Left lung (tissue), 10 donors: ENCODE results near the gene KCTD14. TPM values are rescaled to one million over a fixed set of nuclear protein-coding genes. Genes with fewer than 3 reads are reported as not detected.
"Not testable (repeated sequence)": the region's sequence is repeated elsewhere in the genome, so short reads cannot be mapped to it uniquely, and the experiment has no call there.

ENCODE experiments used
- ATAC-seq: fragments of 200-7000 bp; cut with Tn5 transposase; one replicate; pipeline ENCODE4 v1.9.1; 2020; ENCODE audit warnings: moderate library complexity
- DNase-seq, 4 donors: peaks; one replicate each; pipeline ENCODE4 v3.0.0-alpha.2; 2013 to 2020
- H3K27ac ChIP-seq, 2 donors: fragments of 200-600 bp; sonication (generic) in 1 of 2; one replicate each; pipeline versions ENCODE4 v1.5.0 to v1.8.0; 2020 to 2021
- H3K27me3 ChIP-seq, 2 donors: fragments of 200-600 bp; sonication (generic) in 1 of 2; one replicate each; pipeline versions ENCODE4 v1.5.0 to v1.8.0; 2020 to 2021
- H3K36me3 ChIP-seq, 2 donors: fragments of 200-600 bp; sonication (generic) in 1 of 2; one replicate each; pipeline versions ENCODE4 v1.5.0 to v1.8.0; 2020 to 2021
- H3K4me1 ChIP-seq, 2 donors: fragments of 200-600 bp; one replicate each; pipeline ENCODE4 v1.8.0; 2021
- H3K4me3 ChIP-seq, 2 donors: fragments of 200-600 bp; sonication (generic) in 1 of 2; one replicate each; pipeline versions ENCODE4 v1.5.0 to v1.8.0; 2020 to 2021; ENCODE audit warnings: mild to moderate bottlenecking in 1 of 2
- H3K9me3 ChIP-seq, 2 donors: fragments of 200-600 bp; sonication (generic) in 1 of 2; one replicate each; pipeline versions ENCODE4 v1.5.0 to v1.8.0; 2020 to 2021
- intact Hi-C, 2 donors: fragments of 100-400 bp; cut with DNase I; formaldehyde crosslinking; loops; one replicate each; pipeline versions ENCODE4 v1.11.2 to v1.14.2; 2022
- polyA plus RNA-seq, 6 donors: library from polyadenylated mRNA; unstranded; fragments of 120-200 nt; gene quantifications; one replicate each; pipeline ENCODE4 v1.2.1, GENCODE V29; 2013; ENCODE audit not compliant: insufficient read length in 6 of 6
- total RNA-seq, 2 donors: library from RNA; stranded (reverse); fragmentation: NEBNext Ultra II Directional; extraction: Animal tissue kit (Norgen Biotek cat#: 25700); gene quantifications; one replicate each; pipeline ENCODE4 v1.2.1, GENCODE V29; 2021
- TF ChIP-seq, protein P1 (sequence below), 2 donors: fragments of 200-600 bp; sonication (generic) in 1 of 2; IDR thresholded peaks; one replicate each; pipeline versions ENCODE4 v1.5.0 to v1.8.0; 2021; ENCODE audit warnings: antibody characterized with exemption in 2 of 2
- donor health status: DM: no; HTN: yes; CAD: no.
- donor health status: DM: no; HTN: no; CAD: no.

The KCTD14 gene
- total and polyA plus RNA-seq, 8 donors = 6.5 to 19.2 (median 8.8) TPM

DNA sequence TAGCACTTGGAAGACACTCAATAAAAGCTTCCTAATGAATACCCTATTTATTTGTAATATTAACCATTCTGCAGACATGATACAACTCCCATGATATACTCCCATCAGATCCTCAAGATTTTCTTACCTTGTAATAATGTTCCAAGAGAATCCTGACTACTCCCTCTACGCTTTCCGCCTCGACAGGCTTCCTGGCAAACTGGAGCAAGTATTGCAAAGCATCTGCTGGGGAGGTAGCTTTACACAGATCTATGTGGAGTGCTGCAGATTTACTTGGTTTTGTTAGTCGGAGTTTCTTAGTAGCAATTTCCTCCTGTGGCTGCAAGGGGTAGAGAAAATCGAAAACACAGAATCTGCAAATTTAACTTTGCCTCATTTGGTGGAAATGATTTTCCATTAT is 32.1 kb downstream of the KCTD14 start:
- ATAC-seq (no peak), DNase-seq (no peak)
- Histone ChIP-seq H3K9me3 (no peaks in the 10 kb centered on the region), H3K27ac (no peak overlapping the region), H3K4me1 (peaks cover 9 to 26% of the 10 kb centered on the region in 2 donors), H3K4me3 (no peak overlapping the region), H3K36me3 (peaks cover 0 to 51% of the 10 kb centered on the region in 2 donors), H3K27me3 (no peaks in the 10 kb centered on the region)
- TF ChIP-seq, protein P1, sequence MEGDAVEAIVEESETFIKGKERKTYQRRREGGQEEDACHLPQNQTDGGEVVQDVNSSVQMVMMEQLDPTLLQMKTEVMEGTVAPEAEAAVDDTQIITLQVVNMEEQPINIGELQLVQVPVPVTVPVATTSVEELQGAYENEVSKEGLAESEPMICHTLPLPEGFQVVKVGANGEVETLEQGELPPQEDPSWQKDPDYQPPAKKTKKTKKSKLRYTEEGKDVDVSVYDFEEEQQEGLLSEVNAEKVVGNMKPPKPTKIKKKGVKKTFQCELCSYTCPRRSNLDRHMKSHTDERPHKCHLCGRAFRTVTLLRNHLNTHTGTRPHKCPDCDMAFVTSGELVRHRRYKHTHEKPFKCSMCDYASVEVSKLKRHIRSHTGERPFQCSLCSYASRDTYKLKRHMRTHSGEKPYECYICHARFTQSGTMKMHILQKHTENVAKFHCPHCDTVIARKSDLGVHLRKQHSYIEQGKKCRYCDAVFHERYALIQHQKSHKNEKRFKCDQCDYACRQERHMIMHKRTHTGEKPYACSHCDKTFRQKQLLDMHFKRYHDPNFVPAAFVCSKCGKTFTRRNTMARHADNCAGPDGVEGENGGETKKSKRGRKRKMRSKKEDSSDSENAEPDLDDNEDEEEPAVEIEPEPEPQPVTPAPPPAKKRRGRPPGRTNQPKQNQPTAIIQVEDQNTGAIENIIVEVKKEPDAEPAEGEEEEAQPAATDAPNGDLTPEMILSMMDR (IDR thresholded peaks at IDR 0.05) = no peak
- intact Hi-C loops = no loop called here

DNA sequence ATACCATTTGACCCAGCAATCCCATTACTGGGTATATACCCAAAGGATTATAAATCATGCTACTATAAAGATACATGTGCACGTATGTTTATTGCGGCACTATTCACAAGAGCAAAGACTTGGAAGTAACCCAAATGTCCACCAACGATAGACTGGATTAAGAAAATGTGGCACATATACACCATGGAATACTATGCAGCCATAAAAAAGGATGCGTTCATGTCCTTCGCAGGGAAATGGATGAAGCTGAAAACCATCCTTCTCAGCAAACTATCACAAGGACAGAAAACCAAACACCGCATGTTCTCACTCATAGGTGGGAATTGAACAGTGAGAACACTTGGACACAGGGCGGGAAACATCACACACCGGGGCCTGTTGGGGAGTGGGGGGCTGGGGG is 36.6 kb downstream of the KCTD14 start:
- ATAC-seq, H3K4me1 ChIP-seq, H3K4me3 ChIP-seq, intact Hi-C loops, DNase-seq, H3K27me3 ChIP-seq, H3K9me3 ChIP-seq, H3K27ac ChIP-seq: not testable (repeated sequence)
- H3K36me3 ChIP-seq = peaks cover 0 to 61% of the 10 kb centered on the region in 2 donors

DNA sequence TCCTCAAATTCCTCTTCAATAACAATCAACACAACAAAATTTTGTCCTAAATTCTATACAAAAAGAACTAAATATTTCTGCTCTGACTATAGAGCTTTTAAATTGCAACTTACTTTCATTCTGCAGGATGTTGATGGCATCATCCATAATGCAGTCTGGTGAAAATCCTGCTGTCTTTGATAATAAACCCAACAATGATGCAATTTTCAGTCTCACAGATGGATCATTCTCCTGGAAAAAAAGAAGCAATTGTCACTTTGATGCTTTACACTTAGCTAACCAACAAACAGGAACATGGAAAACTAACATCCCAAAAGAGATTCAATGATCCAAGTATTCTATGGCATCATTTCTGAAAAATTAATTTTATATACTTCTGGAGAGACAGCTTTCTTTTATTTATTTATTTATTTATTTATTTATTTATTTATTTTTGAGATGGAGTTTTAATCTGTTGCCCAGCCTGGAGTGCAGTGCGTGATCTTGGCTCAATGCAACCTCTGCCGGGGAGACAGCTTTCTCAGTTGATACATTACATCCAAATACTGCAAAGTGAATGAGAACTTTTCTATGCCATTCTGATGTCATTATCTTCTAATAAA is 41.6 kb downstream of the KCTD14 start:
- Histone ChIP-seq H3K27ac (no peak overlapping the region), H3K4me1 (no peaks in the 10 kb centered on the region), H3K27me3 (no peaks in the 10 kb centered on the region), H3K9me3 (no peaks in the 10 kb centered on the region), H3K4me3 (no peak overlapping the region), H3K36me3 (peaks cover 0 to 53% of the 10 kb centered on the region in 2 donors)
- no peak for DNase-seq
- TF ChIP-seq, protein P1 (IDR thresholded peaks at IDR 0.05) = no peak
- intact Hi-C loops = no loop called here
- ATAC-seq = no peak

DNA sequence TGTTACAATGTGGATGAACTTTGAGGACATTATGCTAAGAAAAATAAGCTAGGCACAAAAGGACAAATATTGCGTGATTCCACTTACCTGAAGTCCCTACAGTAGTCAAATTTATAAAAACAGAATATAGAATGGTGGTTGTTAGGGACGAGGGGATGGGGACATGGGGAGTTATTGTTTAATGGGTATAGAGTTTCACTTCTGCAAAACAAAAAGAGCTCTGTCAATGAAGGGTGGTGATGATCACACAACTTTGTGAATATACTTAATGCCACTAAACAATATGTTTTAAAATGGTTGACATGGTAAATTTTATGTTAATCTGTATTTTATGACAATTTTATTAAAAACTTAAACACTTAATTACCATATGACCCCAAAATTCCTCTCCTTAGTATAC is 54.7 kb downstream of the KCTD14 start:
- no peak overlapping the region for H3K4me3 ChIP-seq
- DNase-seq = no peak
- H3K27ac ChIP-seq = no peak overlapping the region
- no peak for ATAC-seq
- no peaks in the 10 kb centered on the region for H3K4me1 ChIP-seq
- H3K27me3 ChIP-seq = no peaks in the 10 kb centered on the region
- TF ChIP-seq, protein P1 (IDR thresholded peaks at IDR 0.05) = no peak
- peaks cover 0 to 19% of the 10 kb centered on the region in 2 donors for H3K36me3 ChIP-seq
- H3K9me3 ChIP-seq = no peaks in the 10 kb centered on the region
- intact Hi-C loops = no loop called here

DNA sequence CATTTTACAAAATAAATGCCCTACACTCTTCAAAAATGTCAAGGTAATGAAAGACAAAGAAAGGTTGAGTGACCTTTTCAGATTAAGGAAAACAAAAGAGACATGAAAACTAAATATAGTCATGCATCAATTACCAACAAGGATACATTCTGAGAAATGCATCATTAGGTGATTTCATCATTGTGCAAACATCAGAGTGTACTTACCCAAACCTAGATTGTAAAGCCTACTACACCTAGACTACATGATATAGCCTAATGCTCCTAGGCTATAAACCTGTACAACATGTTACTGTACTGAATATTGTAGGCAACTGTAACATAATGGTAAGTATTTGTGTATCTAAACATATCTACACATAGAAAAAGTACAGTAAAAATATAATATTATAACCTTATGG is 55.3 kb downstream of the KCTD14 start:
- Histone ChIP-seq H3K27me3 (no peaks in the 10 kb centered on the region), H3K27ac (no peak overlapping the region), H3K4me1 (no peaks in the 10 kb centered on the region), H3K36me3 (peaks cover 0 to 19% of the 10 kb centered on the region in 2 donors), H3K9me3 (no peaks in the 10 kb centered on the region), H3K4me3 (no peak overlapping the region)
- ATAC-seq (no peak), DNase-seq (no peak)
- intact Hi-C loops = no loop called here
- TF ChIP-seq, protein P1 (IDR thresholded peaks at IDR 0.05) = no peak

DNA sequence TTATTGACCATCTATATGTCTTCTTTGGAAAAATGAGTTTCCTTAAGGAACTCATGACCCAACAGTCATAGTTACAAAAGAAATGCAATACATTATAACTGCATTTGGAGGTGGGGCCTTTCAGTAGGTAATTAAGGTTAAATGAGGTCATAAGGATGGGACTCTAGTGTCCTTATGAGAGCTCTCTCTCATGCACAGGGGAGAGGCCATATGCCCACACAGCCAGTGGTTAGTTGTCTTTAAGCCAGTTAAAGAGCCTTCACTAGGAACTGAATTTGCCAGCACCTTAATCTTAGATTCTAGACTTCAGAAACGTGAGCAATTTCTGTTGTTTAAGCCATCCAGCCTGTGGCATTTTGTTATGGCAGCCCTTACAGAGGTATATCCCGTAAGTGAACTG is 56.0 kb downstream of the KCTD14 start:
- TF ChIP-seq, protein P1 (IDR thresholded peaks at IDR 0.05) = no peak
- Histone ChIP-seq H3K27me3 (no peaks in the 10 kb centered on the region), H3K36me3 (peaks cover 0 to 19% of the 10 kb centered on the region in 2 donors), H3K27ac (no peak overlapping the region), H3K4me1 (no peaks in the 10 kb centered on the region), H3K9me3 (no peaks in the 10 kb centered on the region), H3K4me3 (no peak overlapping the region)
- DNase-seq = no peak
- intact Hi-C loops = no loop called here
- ATAC-seq = no peak
